GM10266 (cell line): Measurements from ENCODE around the gene ANXA4.

Source experiments
- DNase-seq: peaks from one replicate; pipeline ENCODE4 v3.0.0; 2012; ENCODE audit errors: extremely low spot score
- TF ChIP-seq, protein P1 (sequence below): IDR thresholded peaks from 2 replicates; pipeline ENCODE4 v1.5.1; 2012; ENCODE audit warnings: mild to moderate bottlenecking, low read depth; ENCODE audit not compliant: control insufficient read depth, insufficient read depth; ENCODE audit errors: missing control alignments

Gene ANXA4

GRCh38 chr2:69798290-69798908, 56.5 kb downstream of the ANXA4 start:
- no peak for DNase-seq

GRCh38 chr2:69798909-69799526, 57.1 kb downstream of the ANXA4 start:
- no peak for DNase-seq
- TF ChIP-seq, protein P1, sequence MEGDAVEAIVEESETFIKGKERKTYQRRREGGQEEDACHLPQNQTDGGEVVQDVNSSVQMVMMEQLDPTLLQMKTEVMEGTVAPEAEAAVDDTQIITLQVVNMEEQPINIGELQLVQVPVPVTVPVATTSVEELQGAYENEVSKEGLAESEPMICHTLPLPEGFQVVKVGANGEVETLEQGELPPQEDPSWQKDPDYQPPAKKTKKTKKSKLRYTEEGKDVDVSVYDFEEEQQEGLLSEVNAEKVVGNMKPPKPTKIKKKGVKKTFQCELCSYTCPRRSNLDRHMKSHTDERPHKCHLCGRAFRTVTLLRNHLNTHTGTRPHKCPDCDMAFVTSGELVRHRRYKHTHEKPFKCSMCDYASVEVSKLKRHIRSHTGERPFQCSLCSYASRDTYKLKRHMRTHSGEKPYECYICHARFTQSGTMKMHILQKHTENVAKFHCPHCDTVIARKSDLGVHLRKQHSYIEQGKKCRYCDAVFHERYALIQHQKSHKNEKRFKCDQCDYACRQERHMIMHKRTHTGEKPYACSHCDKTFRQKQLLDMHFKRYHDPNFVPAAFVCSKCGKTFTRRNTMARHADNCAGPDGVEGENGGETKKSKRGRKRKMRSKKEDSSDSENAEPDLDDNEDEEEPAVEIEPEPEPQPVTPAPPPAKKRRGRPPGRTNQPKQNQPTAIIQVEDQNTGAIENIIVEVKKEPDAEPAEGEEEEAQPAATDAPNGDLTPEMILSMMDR: no peak

More at GRCh38 chr2:69798290-69798908, 56.5 kb downstream of the ANXA4 start:
- TF ChIP-seq, protein P1: no peak

GRCh38 chr2:69801745-69802290, 59.9 kb downstream of the ANXA4 start:
- no peak for DNase-seq

GRCh38 chr2:69802781-69803367, 60.9 kb downstream of the ANXA4 start:
- DNase-seq: peak; percentile 26

More at GRCh38 chr2:69801745-69802290, 59.9 kb downstream of the ANXA4 start:
- TF ChIP-seq, protein P1: no peak

- TF ChIP-seq, protein P1: no peak
- DNase-seq: no peak
These were observed 62.5 kb downstream of the ANXA4 start for GRCh38 chr2:69804416-69804815.

DNA sequence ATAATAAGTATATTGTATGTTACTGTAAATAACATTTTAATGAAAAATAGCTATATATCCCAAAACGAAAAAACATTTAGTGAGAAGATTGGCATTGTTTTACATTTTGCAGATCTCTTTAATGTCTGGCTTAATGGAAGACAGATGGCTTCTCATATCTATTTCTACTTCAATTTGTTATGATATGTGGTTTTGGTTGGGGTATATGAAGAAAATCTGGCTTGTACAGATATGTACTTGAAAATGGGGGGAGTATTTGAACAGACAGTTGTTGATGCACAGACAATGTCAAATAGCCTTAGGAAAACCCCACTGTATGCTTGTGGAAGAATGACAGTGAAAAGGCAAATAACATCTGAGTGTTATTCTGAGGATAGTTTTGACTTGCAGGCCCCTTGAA, 64.0 kb downstream of the ANXA4 start:
- no peak for DNase-seq
- TF ChIP-seq, protein P1: no peak

- no peak for DNase-seq
- TF ChIP-seq, protein P1: no peak
These were observed 66.0 kb downstream of the ANXA4 start for GRCh38 chr2:69807821-69808540.
